Measurements from ENCODE around the gene CDH20.

Gene CDH20

GRCh38 chr18:61569176-61569892 lies 236.1 kb downstream of the CDH20 start:
- no peak for DNase-seq
- CTCF ChIA-PET: interaction anchor here (1.2 kb wide), 1 partner anchor 10 kb away, joined by 3 read pairs; no protein-coding TSS in a partner anchor
- H3K27ac ChIP-seq (ENCODE audit: insufficient read depth in 1 of 2, low read depth in 1 of 2, low read length in 2 of 2, poor library complexity in 1 of 2, severe bottlenecking in 2 of 2): no peak overlapping the region

GRCh38 chr18:61570070-61570469 lies 236.8 kb downstream of the CDH20 start:
- H3K9me3 ChIP-seq (ENCODE audit: control extremely low read depth in 1 of 5, control insufficient read depth in 4 of 5, insufficient read depth in 2 of 5, low read depth in 1 of 5, low read length in 4 of 5): peaks cover 0 to 1% (median 0%) of the 10 kb centered on the region in 5 experiments
- CTCF ChIA-PET: interaction anchor here (1.2 kb wide), 1 partner anchor 10 kb away, joined by 3 read pairs; no protein-coding TSS in a partner anchor
- H3K4me1 ChIP-seq (ENCODE audit: control extremely low read depth in 1 of 4, control insufficient read depth in 4 of 4, insufficient read depth in 4 of 4, low read length in 3 of 4): no peaks in the 10 kb centered on the region
- no peak overlapping the region for H3K4me3 ChIP-seq (ENCODE audit: control insufficient read depth in 1 of 7, extremely low read depth in 1 of 7, insufficient read depth in 4 of 7, low read depth in 2 of 7, low read length in 6 of 7)
- DNase-seq: no peak
- 56% methylated on average over 2 of the region's 3 CpGs for WGBS (ENCODE audit: insufficient coverage)
- H3K27me3 ChIP-seq (replicated peaks in 2 of 5; ENCODE audit: control insufficient read depth in 4 of 5, insufficient read depth in 5 of 5, low read length in 4 of 5): no peaks in the 10 kb centered on the region
- no peaks in the 10 kb centered on the region for H3K36me3 ChIP-seq (ENCODE audit: control insufficient read depth in 4 of 4, insufficient read depth in 4 of 4, low read length in 3 of 4)
- H3K27ac ChIP-seq (ENCODE audit: insufficient read depth in 1 of 2, low read depth in 1 of 2, low read length in 2 of 2, poor library complexity in 1 of 2, severe bottlenecking in 2 of 2): no peak overlapping the region
- POLR2A ChIA-PET: no interaction called here

More at GRCh38 chr18:61569176-61569892, 236.1 kb downstream of the CDH20 start:
- Histone ChIP-seq H3K4me1 (ENCODE audit: control extremely low read depth in 1 of 4, control insufficient read depth in 4 of 4, insufficient read depth in 4 of 4, low read length in 3 of 4) (no peaks in the 10 kb centered on the region), H3K27me3 (replicated peaks in 2 of 5; ENCODE audit: control insufficient read depth in 4 of 5, insufficient read depth in 5 of 5, low read length in 4 of 5) (no peaks in the 10 kb centered on the region), H3K36me3 (ENCODE audit: control insufficient read depth in 4 of 4, insufficient read depth in 4 of 4, low read length in 3 of 4) (no peaks in the 10 kb centered on the region), H3K9me3 (ENCODE audit: control extremely low read depth in 1 of 5, control insufficient read depth in 4 of 5, insufficient read depth in 2 of 5, low read depth in 1 of 5, low read length in 4 of 5) (peaks cover 0 to 1% (median 0%) of the 10 kb centered on the region in 5 experiments), H3K4me3 (ENCODE audit: control insufficient read depth in 1 of 7, extremely low read depth in 1 of 7, insufficient read depth in 4 of 7, low read depth in 2 of 7, low read length in 6 of 7) (no peak overlapping the region)
- 97% methylated on average over 8 of the region's 9 CpGs for WGBS (ENCODE audit: insufficient coverage)
- POLR2A ChIA-PET: no interaction called here

- no peak overlapping the region for H3K4me3 ChIP-seq (ENCODE audit: control insufficient read depth in 1 of 7, extremely low read depth in 1 of 7, insufficient read depth in 4 of 7, low read depth in 2 of 7, low read length in 6 of 7)
- H3K36me3 ChIP-seq (ENCODE audit: control insufficient read depth in 4 of 4, insufficient read depth in 4 of 4, low read length in 3 of 4): no peaks in the 10 kb centered on the region
- no peak for DNase-seq
- peaks cover 0 to 6% (median 0%) of the 10 kb centered on the region in 5 experiments for H3K27me3 ChIP-seq (replicated peaks in 2 of 5; ENCODE audit: control insufficient read depth in 4 of 5, insufficient read depth in 5 of 5, low read length in 4 of 5)
- POLR2A ChIA-PET: no interaction called here
- H3K4me1 ChIP-seq (ENCODE audit: control extremely low read depth in 1 of 4, control insufficient read depth in 4 of 4, insufficient read depth in 4 of 4, low read length in 3 of 4): no peaks in the 10 kb centered on the region
- WGBS (ENCODE audit: insufficient coverage): 100% methylated on average over 1 of the region's 4 CpGs
- no peak overlapping the region for H3K27ac ChIP-seq (ENCODE audit: insufficient read depth in 1 of 2, low read depth in 1 of 2, low read length in 2 of 2, poor library complexity in 1 of 2, severe bottlenecking in 2 of 2)
- H3K9me3 ChIP-seq (ENCODE audit: control extremely low read depth in 1 of 5, control insufficient read depth in 4 of 5, insufficient read depth in 2 of 5, low read depth in 1 of 5, low read length in 4 of 5): peaks cover 0 to 2% (median 0%) of the 10 kb centered on the region in 5 experiments
- CTCF ChIA-PET: interaction anchor here (1.3 kb wide), 1 partner anchor 9 kb away, joined by 4 read pairs; no protein-coding TSS in a partner anchor
Observed at GRCh38 chr18:61572084-61572655, 238.9 kb downstream of the CDH20 start.

GRCh38 chr18:61572871-61573270 lies 239.6 kb downstream of the CDH20 start:
- ChIA-PET POLR2A (no interaction called here), CTCF (interaction anchor here (1.3 kb wide), 1 partner anchor 8 kb away, joined by 4 read pairs; no protein-coding TSS in a partner anchor)
- H3K36me3 ChIP-seq (ENCODE audit: control insufficient read depth in 4 of 4, insufficient read depth in 4 of 4, low read length in 3 of 4): no peaks in the 10 kb centered on the region
- peaks cover 0 to 6% (median 0%) of the 10 kb centered on the region in 5 experiments for H3K27me3 ChIP-seq (replicated peaks in 2 of 5; ENCODE audit: control insufficient read depth in 4 of 5, insufficient read depth in 5 of 5, low read length in 4 of 5)
- no peak overlapping the region for H3K27ac ChIP-seq (ENCODE audit: insufficient read depth in 1 of 2, low read depth in 1 of 2, low read length in 2 of 2, poor library complexity in 1 of 2, severe bottlenecking in 2 of 2)
- WGBS (ENCODE audit: insufficient coverage): no CpG with 5 or more reads among the region's 1 CpG
- H3K4me3 ChIP-seq (ENCODE audit: control insufficient read depth in 1 of 7, extremely low read depth in 1 of 7, insufficient read depth in 4 of 7, low read depth in 2 of 7, low read length in 6 of 7): no peak overlapping the region
- peaks cover 0 to 3% (median 0%) of the 10 kb centered on the region in 5 experiments for H3K9me3 ChIP-seq (ENCODE audit: control extremely low read depth in 1 of 5, control insufficient read depth in 4 of 5, insufficient read depth in 2 of 5, low read depth in 1 of 5, low read length in 4 of 5)
- no peaks in the 10 kb centered on the region for H3K4me1 ChIP-seq (ENCODE audit: control extremely low read depth in 1 of 4, control insufficient read depth in 4 of 4, insufficient read depth in 4 of 4, low read length in 3 of 4)
- DNase-seq: no peak

GRCh38 chr18:61574665-61575064 lies 241.4 kb downstream of the CDH20 start:
- POLR2A ChIA-PET: no interaction called here
- CTCF ChIA-PET: no interaction called here
- Histone ChIP-seq H3K4me1 (ENCODE audit: control extremely low read depth in 1 of 4, control insufficient read depth in 4 of 4, insufficient read depth in 4 of 4, low read length in 3 of 4) (no peaks in the 10 kb centered on the region), H3K27ac (ENCODE audit: insufficient read depth in 1 of 2, low read depth in 1 of 2, low read length in 2 of 2, poor library complexity in 1 of 2, severe bottlenecking in 2 of 2) (no peak overlapping the region), H3K9me3 (ENCODE audit: control extremely low read depth in 1 of 5, control insufficient read depth in 4 of 5, insufficient read depth in 2 of 5, low read depth in 1 of 5, low read length in 4 of 5) (peaks cover 0 to 3% (median 0%) of the 10 kb centered on the region in 5 experiments), H3K4me3 (ENCODE audit: control insufficient read depth in 1 of 7, extremely low read depth in 1 of 7, insufficient read depth in 4 of 7, low read depth in 2 of 7, low read length in 6 of 7) (no peak overlapping the region), H3K27me3 (replicated peaks in 2 of 5; ENCODE audit: control insufficient read depth in 4 of 5, insufficient read depth in 5 of 5, low read length in 4 of 5) (peaks cover 0 to 8% (median 1%) of the 10 kb centered on the region in 5 experiments), H3K36me3 (ENCODE audit: control insufficient read depth in 4 of 4, insufficient read depth in 4 of 4, low read length in 3 of 4) (no peaks in the 10 kb centered on the region)
- no peak for DNase-seq

GRCh38 chr18:61575419-61575818 lies 242.2 kb downstream of the CDH20 start:
- Histone ChIP-seq H3K4me1 (ENCODE audit: control extremely low read depth in 1 of 4, control insufficient read depth in 4 of 4, insufficient read depth in 4 of 4, low read length in 3 of 4) (no peaks in the 10 kb centered on the region), H3K9me3 (ENCODE audit: control extremely low read depth in 1 of 5, control insufficient read depth in 4 of 5, insufficient read depth in 2 of 5, low read depth in 1 of 5, low read length in 4 of 5) (peaks cover 0 to 3% (median 0%) of the 10 kb centered on the region in 5 experiments), H3K27ac (ENCODE audit: insufficient read depth in 1 of 2, low read depth in 1 of 2, low read length in 2 of 2, poor library complexity in 1 of 2, severe bottlenecking in 2 of 2) (no peak overlapping the region), H3K27me3 (replicated peaks in 2 of 5; ENCODE audit: control insufficient read depth in 4 of 5, insufficient read depth in 5 of 5, low read length in 4 of 5) (peaks cover 0 to 8% (median 2%) of the 10 kb centered on the region in 5 experiments), H3K36me3 (ENCODE audit: control insufficient read depth in 4 of 4, insufficient read depth in 4 of 4, low read length in 3 of 4) (no peaks in the 10 kb centered on the region), H3K4me3 (ENCODE audit: control insufficient read depth in 1 of 7, extremely low read depth in 1 of 7, insufficient read depth in 4 of 7, low read depth in 2 of 7, low read length in 6 of 7) (no peak overlapping the region)
- DNase-seq: no peak
- ChIA-PET POLR2A (no interaction called here), CTCF (no interaction called here)
- 100% methylated on average over 1 of the region's 3 CpGs for WGBS (ENCODE audit: insufficient coverage)

GRCh38 chr18:61578846-61579245 lies 245.6 kb downstream of the CDH20 start:
- Histone ChIP-seq H3K36me3 (ENCODE audit: control insufficient read depth in 4 of 4, insufficient read depth in 4 of 4, low read length in 3 of 4) (no peaks in the 10 kb centered on the region), H3K9me3 (ENCODE audit: control extremely low read depth in 1 of 5, control insufficient read depth in 4 of 5, insufficient read depth in 2 of 5, low read depth in 1 of 5, low read length in 4 of 5) (peaks cover 0 to 3% (median 0%) of the 10 kb centered on the region in 5 experiments), H3K27ac (ENCODE audit: insufficient read depth in 1 of 2, low read depth in 1 of 2, low read length in 2 of 2, poor library complexity in 1 of 2, severe bottlenecking in 2 of 2) (no peak overlapping the region), H3K27me3 (replicated peaks in 2 of 5; ENCODE audit: control insufficient read depth in 4 of 5, insufficient read depth in 5 of 5, low read length in 4 of 5) (peaks cover 0 to 13% (median 8%) of the 10 kb centered on the region in 5 experiments), H3K4me1 (ENCODE audit: control extremely low read depth in 1 of 4, control insufficient read depth in 4 of 4, insufficient read depth in 4 of 4, low read length in 3 of 4) (peaks cover 0 to 10% (median 6%) of the 10 kb centered on the region in 4 experiments), H3K4me3 (ENCODE audit: control insufficient read depth in 1 of 7, extremely low read depth in 1 of 7, insufficient read depth in 4 of 7, low read depth in 2 of 7, low read length in 6 of 7) (no peak overlapping the region)
- WGBS (ENCODE audit: insufficient coverage): 100% methylated on average over 2 of the region's 2 CpGs
- DNase-seq: no peak
- ChIA-PET CTCF (interaction anchor here (0.7 to 2.6 kb wide), 3 partner anchors 14 to 554 kb away, joined by 3 to 9 read pairs (median 3); no protein-coding TSS in a partner anchor), POLR2A (no interaction called here)

Data from common myeloid progenitor, CD34-positive (primary cell).